CD14-positive monocyte (primary cell): ENCODE data around the gene MECP2. TPM values are rescaled to one million over a fixed set of nuclear protein-coding genes. Genes with fewer than 3 reads are reported as not detected.
A peak's percentile ranks its signal among the peaks of the same experiment; 100 is the strongest.

ENCODE experiments used
- DNase-seq, 3 donors: peaks; one replicate each; pipeline ENCODE4 v3.0.0-alpha.2; 2011 to 2022
- H2AFZ ChIP-seq: 2 replicates; pipeline ENCODE4 v1.6.0; 2012; ENCODE audit warnings: mild to moderate bottlenecking, low read depth, low read length, inconsistent platforms; ENCODE audit not compliant: insufficient read depth, poor library complexity, severe bottlenecking
- H3K27ac ChIP-seq, 2 donors: 1 replicate in 1 of 2; 2 replicates in 1 of 2; pipeline ENCODE4 v1.5.1; 2012 to 2013; ENCODE audit warnings: low read length in 2 of 2, control low read depth in 1 of 2, inconsistent platforms in 1 of 2, low read depth in 1 of 2, mild to moderate bottlenecking in 1 of 2
- H3K27me3 ChIP-seq, 2 donors: one replicate each; pipeline versions ENCODE4 v1.6.0 to v1.6.1; 2011 to 2013; ENCODE audit warnings: low read length in 2 of 2; ENCODE audit not compliant: control insufficient read depth in 2 of 2, insufficient read depth in 2 of 2
- H3K36me3 ChIP-seq, 2 donors: replicated peaks in 1 of 2; 1 replicate in 1 of 2; 2 replicates in 1 of 2; pipeline versions ENCODE4 v1.5.1 to v1.6.1; 2012 to 2013; ENCODE audit warnings: low read length in 2 of 2, control low read depth in 1 of 2, inconsistent platforms in 1 of 2, mild to moderate bottlenecking in 1 of 2; ENCODE audit not compliant: insufficient read depth in 2 of 2, control insufficient read depth in 1 of 2
- H3K4me1 ChIP-seq, 2 donors: 1 replicate in 1 of 2; 2 replicates in 1 of 2; pipeline versions ENCODE4 v1.5.1 to v1.6.1; 2012 to 2013; ENCODE audit warnings: low read length in 2 of 2, control low read depth in 1 of 2, inconsistent platforms in 1 of 2, mild to moderate bottlenecking in 1 of 2, moderate library complexity in 1 of 2; ENCODE audit not compliant: insufficient read depth in 2 of 2, control insufficient read depth in 1 of 2
- H3K4me2 ChIP-seq: replicated peaks from 2 replicates; pipeline ENCODE3; 2012; ENCODE audit warnings: low read length, moderate library complexity, mild to moderate bottlenecking; ENCODE audit not compliant: poor library complexity, severe bottlenecking; ENCODE audit errors: extremely low read depth
- H3K4me3 ChIP-seq, 3 experiments: fragments of 200-600 bp in 1 of 3; sonication (generic) in 1 of 3; replicated peaks in 1 of 3; 1 replicate in 2 of 3; 2 replicates in 1 of 3; pipeline ENCODE4 v1.5.1; 2011 to 2013; ENCODE audit warnings: low read length in 3 of 3, mild to moderate bottlenecking in 3 of 3, control low read depth in 2 of 3, low read depth in 2 of 3, inconsistent platforms in 1 of 3, moderate library complexity in 1 of 3
- H3K79me2 ChIP-seq: 2 replicates; pipeline ENCODE4 v1.6.0; 2012; ENCODE audit warnings: mild to moderate bottlenecking, control low read depth, inconsistent platforms, low read length, moderate library complexity; ENCODE audit not compliant: insufficient read depth
- H3K9ac ChIP-seq: 2 replicates; pipeline ENCODE4 v1.6.0; 2017; ENCODE audit warnings: low read length, mild to moderate bottlenecking; ENCODE audit not compliant: insufficient read depth, poor library complexity, severe bottlenecking
- H3K9me3 ChIP-seq, 2 donors: replicated peaks in 1 of 2; 1 replicate in 1 of 2; 2 replicates in 1 of 2; pipeline versions ENCODE4 v1.5.1 to v1.6.1; 2012 to 2013; ENCODE audit warnings: low read length in 2 of 2, control low read depth in 1 of 2; ENCODE audit not compliant: control insufficient read depth in 1 of 2, insufficient read depth in 1 of 2
- H4K20me1 ChIP-seq: 2 replicates; pipeline ENCODE4 v1.6.0; 2012; ENCODE audit warnings: mild to moderate bottlenecking, low read length, control low read depth, moderate library complexity; ENCODE audit not compliant: insufficient read depth
- H3K27ac Mint-ChIP-seq, 7 donors: one replicate each; pipeline ENCODE4 v1.8.0; 2020; ENCODE audit warnings: mild to moderate bottlenecking in 7 of 7, mixed read lengths in 7 of 7, moderate library complexity in 6 of 7, inconsistent platforms in 2 of 7
- H3K27me3 Mint-ChIP-seq, 3 donors: one replicate each; pipeline ENCODE4 v1.8.0; 2021 to 2022; ENCODE audit warnings: low read depth in 3 of 3, mild to moderate bottlenecking in 3 of 3, mixed read lengths in 3 of 3, moderate library complexity in 3 of 3, inconsistent platforms in 1 of 3
- H3K36me3 Mint-ChIP-seq, 2 donors: one replicate each; pipeline ENCODE4 v1.8.0; 2020; ENCODE audit warnings: mixed read lengths in 2 of 2, inconsistent platforms in 1 of 2, mild to moderate bottlenecking in 1 of 2
- H3K4me1 Mint-ChIP-seq: one replicate; pipeline ENCODE4 v1.8.0; 2020; ENCODE audit warnings: mild to moderate bottlenecking, mixed read lengths
- H3K4me3 Mint-ChIP-seq, 2 donors: one replicate each; pipeline ENCODE4 v1.8.0; 2020; ENCODE audit warnings: mild to moderate bottlenecking in 2 of 2, mixed read lengths in 2 of 2, moderate library complexity in 1 of 2
- H3K9me3 Mint-ChIP-seq, 7 donors: one replicate each; pipeline ENCODE4 v1.8.0; 2020 to 2022; ENCODE audit warnings: mixed read lengths in 7 of 7, mild to moderate bottlenecking in 6 of 7, moderate library complexity in 6 of 7, inconsistent platforms in 2 of 7
- WGBS: methylation state at CpG from one replicate; pipeline ENCODE4 v1.1.5; 2013; ENCODE audit warnings: missing lambda C conversion rate; ENCODE audit not compliant: insufficient coverage; 5-methylcytosine and 5-hydroxymethylcytosine counted together
- intact Hi-C, 2 donors: fragments of 100-400 bp; cut with micrococcal nuclease; formaldehyde crosslinking; loops; one replicate each; pipeline versions ENCODE4 v1.15.0 to v1.15.1; 2023
- polyA plus RNA-seq, 3 donors: library from polyadenylated mRNA; depleted of rRNA in 1 of 3; unstranded in 2 of 3; stranded (reverse) in 1 of 3; fragments of 300-500 nt in 2 of 3; fragments of >200 nt in 1 of 3; fragmentation: Illumina TruSeq in 2 of 3; gene quantifications; 1 replicate in 2 of 3; 2 replicates in 1 of 3; pipeline ENCODE4 v1.2.3, GENCODE V29; 2012 to 2021
- TF ChIP-seq, protein P1 (sequence below): fragments of 200-600 bp; IDR thresholded peaks from one replicate; pipeline ENCODE4 v1.8.0; 2022; ENCODE audit warnings: antibody characterized with exemption, mild to moderate bottlenecking

The MECP2 gene
- polyA plus RNA-seq, 3 donors, result 5.2 to 21.2 (median 9.6) TPM

- Histone ChIP-seq H3K4me2 (no peak overlapping the region), H3K4me3 (no peak overlapping the region), H3K79me2 (peaks cover 58% of the 10 kb centered on the region), H3K27me3 (peaks cover 0 to 32% of the 10 kb centered on the region in 2 donors), H2AFZ (no peak overlapping the region), H3K9me3 (no peaks in the 10 kb centered on the region), H3K27ac (peak overlapping the region in 1 of 2 donors; percentile 49), H3K4me1 (peaks cover 8 to 20% of the 10 kb centered on the region in 2 donors), H3K36me3 (peaks cover 11 to 24% of the 10 kb centered on the region in 2 donors), H4K20me1 (peaks cover 70% of the 10 kb centered on the region), H3K9ac (no peak overlapping the region)
- Mint-ChIP-seq H3K27ac (peak overlapping the region in 6 of 7 donors; percentile 7 to 72 (median 60)), H3K4me3 (no peak overlapping the region), H3K9me3 (peaks cover 0 to 5% (median 0%) of the 10 kb centered on the region in 7 donors), H3K27me3 (peaks cover 0 to 39% (median 0%) of the 10 kb centered on the region in 3 donors), H3K4me1 (peaks cover 44% of the 10 kb centered on the region), H3K36me3 (peaks cover 33 to 40% of the 10 kb centered on the region in 2 donors)
- TF ChIP-seq, protein P1, sequence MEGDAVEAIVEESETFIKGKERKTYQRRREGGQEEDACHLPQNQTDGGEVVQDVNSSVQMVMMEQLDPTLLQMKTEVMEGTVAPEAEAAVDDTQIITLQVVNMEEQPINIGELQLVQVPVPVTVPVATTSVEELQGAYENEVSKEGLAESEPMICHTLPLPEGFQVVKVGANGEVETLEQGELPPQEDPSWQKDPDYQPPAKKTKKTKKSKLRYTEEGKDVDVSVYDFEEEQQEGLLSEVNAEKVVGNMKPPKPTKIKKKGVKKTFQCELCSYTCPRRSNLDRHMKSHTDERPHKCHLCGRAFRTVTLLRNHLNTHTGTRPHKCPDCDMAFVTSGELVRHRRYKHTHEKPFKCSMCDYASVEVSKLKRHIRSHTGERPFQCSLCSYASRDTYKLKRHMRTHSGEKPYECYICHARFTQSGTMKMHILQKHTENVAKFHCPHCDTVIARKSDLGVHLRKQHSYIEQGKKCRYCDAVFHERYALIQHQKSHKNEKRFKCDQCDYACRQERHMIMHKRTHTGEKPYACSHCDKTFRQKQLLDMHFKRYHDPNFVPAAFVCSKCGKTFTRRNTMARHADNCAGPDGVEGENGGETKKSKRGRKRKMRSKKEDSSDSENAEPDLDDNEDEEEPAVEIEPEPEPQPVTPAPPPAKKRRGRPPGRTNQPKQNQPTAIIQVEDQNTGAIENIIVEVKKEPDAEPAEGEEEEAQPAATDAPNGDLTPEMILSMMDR, result no peak
- intact Hi-C loops, result loop anchor here in 1 of 2 donors (5.0 kb wide), 1 partner anchor 39 kb away; the partner anchor contains the start of gene MECP2
- no peak for DNase-seq
- WGBS, result 93% methylated on average over 3 of the region's 11 CpGs
Observed at GRCh38 chrX:154058214-154058997, 39.1 kb downstream of the MECP2 start.

GRCh38 chrX:154057791-154058190 is 39.7 kb downstream of the MECP2 start:
- H3K4me3 ChIP-seq, result no peak overlapping the region
- peak overlapping the region in 1 of 2 donors; percentile 49 for H3K27ac ChIP-seq
- Mint-ChIP-seq H3K4me1 (peaks cover 44% of the 10 kb centered on the region), H3K4me3 (no peak overlapping the region), H3K27me3 (peaks cover 0 to 35% (median 0%) of the 10 kb centered on the region in 3 donors), H3K36me3 (peaks cover 36 to 40% of the 10 kb centered on the region in 2 donors), H3K9me3 (peaks cover 0 to 5% (median 0%) of the 10 kb centered on the region in 7 donors), H3K27ac (peak overlapping the region in 4 of 7 donors; percentile 26 to 87 (median 48))
- intact Hi-C loops, result loop anchor here in 1 of 2 donors (5.0 kb wide), 1 partner anchor 40 kb away; the partner anchor contains the start of gene MECP2
- H3K27me3 ChIP-seq, result peaks cover 0 to 29% of the 10 kb centered on the region in 2 donors
- H3K9me3 ChIP-seq, result no peaks in the 10 kb centered on the region
- H3K4me1 ChIP-seq, result peaks cover 8 to 20% of the 10 kb centered on the region in 2 donors
- TF ChIP-seq, protein P1, result no peak
- no peak overlapping the region for H2AFZ ChIP-seq
- peaks cover 52% of the 10 kb centered on the region for H3K79me2 ChIP-seq
- WGBS, result no CpG with 5 or more reads among the region's 1 CpG
- H3K36me3 ChIP-seq, result peaks cover 11 to 29% of the 10 kb centered on the region in 2 donors
- H3K9ac ChIP-seq, result no peak overlapping the region
- H4K20me1 ChIP-seq, result peaks cover 65% of the 10 kb centered on the region
- peak; percentile 44 to 77 (median 59) for DNase-seq
- H3K4me2 ChIP-seq, result no peak overlapping the region
